HG02885 (cell line): ENCODE results near the gene STX18.
A peak's percentile ranks its signal among the peaks of the same experiment; 100 is the strongest.
"Not testable (repeated sequence)": the region's sequence is repeated elsewhere in the genome, so short reads cannot be mapped to it uniquely, and the experiment has no call there.

Experiments
- ATAC-seq: cut with Tn5 transposase; IDR thresholded peaks from one replicate; pipeline ENCODE4 v1.9.1; 2021; ENCODE audit warnings: mild to moderate bottlenecking; ENCODE audit not compliant: unreplicated experiment, poor library complexity

STX18 gene

GRCh38 chr4:4558881-4559280, 17.0 kb upstream of the STX18 start:
- no peak for ATAC-seq

- ATAC-seq = no peak
These were observed 14.1 kb upstream of the STX18 start for GRCh38 chr4:4555916-4556315.

DNA sequence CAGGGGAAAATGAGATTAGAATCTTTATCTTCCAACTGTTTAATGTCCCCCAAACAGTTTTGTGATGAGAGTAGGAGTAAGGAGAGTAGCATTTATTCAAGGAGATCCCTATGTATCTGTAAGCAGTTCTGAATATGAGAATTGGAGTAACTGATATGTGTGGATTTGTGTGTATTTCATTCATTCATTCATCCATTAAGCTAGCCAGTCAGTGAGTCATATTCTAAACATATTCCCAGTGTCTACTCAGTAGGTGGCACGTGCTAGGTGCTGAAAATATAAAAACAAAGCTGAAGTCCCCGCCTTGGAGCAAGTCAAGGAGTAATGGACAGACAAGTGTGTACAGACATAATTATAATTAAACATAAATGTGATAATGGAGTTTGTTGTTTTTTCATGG, 12.4 kb upstream of the STX18 start:
- no peak for ATAC-seq

- not testable (repeated sequence) for ATAC-seq
These were observed 10.2 kb upstream of the STX18 start for GRCh38 chr4:4552042-4552441.

- not testable (repeated sequence) for ATAC-seq
These were observed 8.3 kb upstream of the STX18 start for GRCh38 chr4:4550161-4550560.

GRCh38 chr4:4549534-4549933, 7.7 kb upstream of the STX18 start:
- ATAC-seq = no peak

DNA sequence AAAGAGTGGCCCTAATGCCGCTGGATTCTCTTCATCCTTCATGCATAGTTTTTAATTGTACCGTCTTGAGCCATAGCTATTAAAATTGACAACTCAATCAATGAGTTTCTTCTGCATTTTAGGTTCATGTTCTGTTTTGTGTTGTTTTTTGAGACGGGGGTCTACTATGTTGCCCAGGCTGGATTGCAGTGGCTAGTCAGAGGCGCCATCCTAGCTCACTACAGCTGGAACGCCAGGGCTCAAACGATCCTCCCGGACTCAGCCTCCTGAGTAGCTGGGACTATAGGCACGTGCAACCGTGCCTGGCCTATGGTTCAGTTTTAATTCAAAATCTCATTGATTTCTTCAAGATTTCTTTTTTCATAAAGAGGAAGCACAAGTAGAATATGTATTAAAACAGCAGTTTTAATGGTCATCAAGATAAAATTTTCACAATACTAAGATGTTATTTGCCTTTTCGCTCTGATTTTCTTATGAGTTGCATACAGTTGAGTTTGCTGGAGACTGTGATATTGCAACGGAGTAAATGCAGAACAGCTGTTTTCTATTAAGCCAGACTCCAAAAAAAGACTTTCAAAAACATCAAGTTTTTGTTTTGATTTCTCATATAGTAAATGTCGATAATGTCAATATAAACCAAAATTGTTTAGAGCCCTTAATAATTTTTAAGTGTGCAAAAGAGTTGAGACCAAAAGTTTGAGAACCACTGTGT, 1.1 kb upstream of the STX18 start:
- no peak for ATAC-seq

GRCh38 chr4:4541040-4541631, 712 bp downstream of the STX18 start:
- ATAC-seq = peak; percentile 48

GRCh38 chr4:4539481-4539880, 2.4 kb downstream of the STX18 start:
- ATAC-seq = no peak

- ATAC-seq = no peak
These were observed 6.3 kb downstream of the STX18 start for GRCh38 chr4:4535590-4535989.

GRCh38 chr4:4534515-4535145, 7.2 kb downstream of the STX18 start:
- ATAC-seq = no peak

DNA sequence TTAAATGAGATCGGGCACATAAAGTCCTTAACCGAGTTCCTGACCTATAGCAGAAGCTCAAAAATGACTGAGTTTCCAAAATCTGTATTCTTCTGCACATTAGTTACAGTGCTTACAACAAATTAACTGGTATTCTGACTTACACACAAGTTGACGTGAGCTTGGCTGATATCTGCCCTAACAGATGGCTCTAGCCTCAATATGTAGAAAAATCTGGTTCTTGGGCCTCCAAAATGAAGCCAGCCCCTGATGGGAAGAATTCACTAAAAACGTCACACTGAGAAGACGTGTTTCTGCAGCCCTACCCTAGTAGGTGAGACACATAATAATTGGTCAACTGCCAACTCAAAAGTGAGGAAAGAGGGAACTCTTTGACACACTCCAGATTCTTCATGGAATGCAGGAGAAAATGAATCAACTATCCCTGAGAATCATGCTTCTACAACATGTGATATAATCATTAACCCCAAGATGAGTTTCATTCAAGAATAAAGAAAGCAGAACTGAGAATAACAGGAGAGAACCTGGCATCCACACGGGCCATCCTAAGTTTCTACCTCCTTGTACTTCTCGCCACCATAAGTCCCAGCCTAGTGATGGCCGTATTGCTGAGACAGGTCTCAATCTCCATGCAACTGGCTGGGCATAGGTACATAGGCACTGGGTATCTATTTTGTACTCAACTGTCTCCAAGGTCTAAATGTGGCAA, 8.2 kb downstream of the STX18 start:
- no peak for ATAC-seq

DNA sequence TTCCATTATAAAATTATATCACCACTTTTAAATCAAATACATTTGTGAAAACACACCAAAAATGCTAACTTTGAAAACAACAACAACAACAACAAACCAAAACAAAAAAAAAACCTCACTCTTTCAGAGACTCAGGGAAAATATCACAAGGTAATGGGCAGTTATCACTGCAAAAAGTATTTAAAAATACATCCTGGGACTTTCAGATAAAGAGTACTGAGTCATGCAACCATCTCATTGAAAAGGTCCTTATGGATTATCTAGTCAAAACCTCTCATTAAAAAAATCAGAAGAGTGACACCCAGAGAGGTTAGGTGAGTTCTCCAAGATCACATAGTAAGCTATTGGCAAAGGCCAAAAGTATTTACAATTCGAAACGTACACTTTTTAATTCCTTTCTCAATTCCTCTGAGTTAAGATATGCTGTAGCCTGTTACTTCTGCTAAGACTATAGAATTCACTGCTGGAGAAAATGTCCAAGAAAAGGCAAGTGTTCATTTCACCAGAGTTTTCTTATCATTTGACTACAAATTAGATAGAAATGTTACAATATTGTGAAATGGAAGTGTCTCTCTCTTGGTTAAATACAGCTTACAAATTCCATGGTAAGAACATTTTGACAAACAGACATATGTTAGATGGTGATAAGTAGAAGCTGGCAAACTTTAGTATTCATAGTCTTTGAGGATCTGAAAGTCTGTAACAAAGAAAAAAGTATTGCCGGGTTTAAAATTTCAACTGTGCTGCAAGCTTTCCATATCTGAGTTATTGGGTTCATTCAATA, 9.3 kb downstream of the STX18 start:
- no peak for ATAC-seq

DNA sequence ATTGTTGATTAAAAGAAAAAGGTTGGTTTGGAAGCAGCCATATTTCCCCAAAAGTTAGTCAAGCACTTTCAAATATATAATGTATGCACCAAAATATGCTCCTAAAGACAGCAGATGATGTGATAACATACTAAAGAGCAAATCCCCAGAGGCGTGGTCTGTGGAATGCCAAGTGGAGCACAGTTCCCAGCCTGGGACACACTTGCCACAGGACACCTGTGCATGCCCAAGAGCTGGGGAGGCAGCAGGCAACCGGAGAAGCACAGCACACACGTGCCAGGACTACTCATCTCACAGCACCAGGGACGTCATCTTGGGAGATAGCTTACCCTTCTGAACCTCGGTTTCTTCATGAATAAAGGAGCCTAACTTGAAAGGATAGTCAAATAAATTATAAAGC, 12.5 kb downstream of the STX18 start:
- no peak for ATAC-seq

GRCh38 chr4:4526401-4526800, 15.4 kb downstream of the STX18 start:
- no peak for ATAC-seq

- ATAC-seq = peak; percentile 100
These were observed 17.5 kb downstream of the STX18 start for GRCh38 chr4:4524364-4524763.

- no peak for ATAC-seq
These were observed 20.1 kb downstream of the STX18 start for GRCh38 chr4:4521731-4522130.

DNA sequence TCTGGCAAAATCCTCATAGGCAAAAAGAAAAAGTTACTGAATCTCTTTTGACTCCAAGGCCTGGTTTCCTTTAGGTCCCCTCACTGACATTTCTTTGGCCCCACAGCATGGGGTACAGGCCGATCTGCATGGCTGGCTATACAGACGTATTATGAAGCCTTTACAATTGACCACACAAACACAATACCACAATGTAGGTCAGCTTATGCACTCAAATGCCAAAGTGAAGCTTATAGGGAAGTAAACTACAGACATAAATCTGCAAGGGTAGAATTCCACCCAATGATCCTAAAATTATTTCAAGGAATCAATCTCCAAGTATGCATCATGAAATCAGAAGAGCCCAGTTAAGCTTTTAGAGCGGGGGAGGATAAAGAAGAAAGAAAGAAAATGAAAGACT, 20.7 kb downstream of the STX18 start:
- ATAC-seq = no peak

GRCh38 chr4:4519297-4519894, 22.5 kb downstream of the STX18 start:
- no peak for ATAC-seq

GRCh38 chr4:4518747-4519146, 23.1 kb downstream of the STX18 start:
- no peak for ATAC-seq
